ENCODE measurements around the gene P2RY2. TPM values are rescaled to one million over a fixed set of nuclear protein-coding genes. Genes with fewer than 3 reads are reported as not detected.

P2RY2 gene
- total and polyA plus RNA-seq, 2 of the 8 experiments (the other 6 are each of a cell fraction or from before 2014, with no cell fraction given) = 1.0 to 1.5 TPM

- TF ChIP-seq, protein P1, sequence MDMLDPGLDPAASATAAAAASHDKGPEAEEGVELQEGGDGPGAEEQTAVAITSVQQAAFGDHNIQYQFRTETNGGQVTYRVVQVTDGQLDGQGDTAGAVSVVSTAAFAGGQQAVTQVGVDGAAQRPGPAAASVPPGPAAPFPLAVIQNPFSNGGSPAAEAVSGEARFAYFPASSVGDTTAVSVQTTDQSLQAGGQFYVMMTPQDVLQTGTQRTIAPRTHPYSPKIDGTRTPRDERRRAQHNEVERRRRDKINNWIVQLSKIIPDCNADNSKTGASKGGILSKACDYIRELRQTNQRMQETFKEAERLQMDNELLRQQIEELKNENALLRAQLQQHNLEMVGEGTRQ (IDR thresholded peaks at IDR 0.05; ENCODE audit: low read length) = no peak
- TF ChIP-seq POLR2A (IDR thresholded peaks at IDR 0.05; ENCODE audit: control extremely low read depth in 1 of 2, low read depth in 2 of 2, low read length in 2 of 2) (no peak), SAP30 (IDR thresholded peaks at IDR 0.05; ENCODE audit: insufficient read depth, insufficient replicate concordance, low read length) (no peak), SP2 (IDR thresholded peaks at IDR 0.05; ENCODE audit: low read length) (no peak), BACH1 (IDR thresholded peaks at IDR 0.05; ENCODE audit: low read length) (no peak)
- TF ChIP-seq, protein P2, sequence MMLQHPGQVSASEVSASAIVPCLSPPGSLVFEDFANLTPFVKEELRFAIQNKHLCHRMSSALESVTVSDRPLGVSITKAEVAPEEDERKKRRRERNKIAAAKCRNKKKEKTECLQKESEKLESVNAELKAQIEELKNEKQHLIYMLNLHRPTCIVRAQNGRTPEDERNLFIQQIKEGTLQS (IDR thresholded peaks at IDR 0.05; ENCODE audit: insufficient read depth, low read depth, low read length) = no peak
These were observed 8.2 kb upstream of the P2RY2 start (continued) for GRCh38 chr11:73209892-73210291.
